Measurements from ENCODE around the gene ISG15.
"Not testable (repeated sequence)": the region's sequence is repeated elsewhere in the genome, so short reads cannot be mapped to it uniquely, and the experiment has no call there.

ISG15 gene

DNA sequence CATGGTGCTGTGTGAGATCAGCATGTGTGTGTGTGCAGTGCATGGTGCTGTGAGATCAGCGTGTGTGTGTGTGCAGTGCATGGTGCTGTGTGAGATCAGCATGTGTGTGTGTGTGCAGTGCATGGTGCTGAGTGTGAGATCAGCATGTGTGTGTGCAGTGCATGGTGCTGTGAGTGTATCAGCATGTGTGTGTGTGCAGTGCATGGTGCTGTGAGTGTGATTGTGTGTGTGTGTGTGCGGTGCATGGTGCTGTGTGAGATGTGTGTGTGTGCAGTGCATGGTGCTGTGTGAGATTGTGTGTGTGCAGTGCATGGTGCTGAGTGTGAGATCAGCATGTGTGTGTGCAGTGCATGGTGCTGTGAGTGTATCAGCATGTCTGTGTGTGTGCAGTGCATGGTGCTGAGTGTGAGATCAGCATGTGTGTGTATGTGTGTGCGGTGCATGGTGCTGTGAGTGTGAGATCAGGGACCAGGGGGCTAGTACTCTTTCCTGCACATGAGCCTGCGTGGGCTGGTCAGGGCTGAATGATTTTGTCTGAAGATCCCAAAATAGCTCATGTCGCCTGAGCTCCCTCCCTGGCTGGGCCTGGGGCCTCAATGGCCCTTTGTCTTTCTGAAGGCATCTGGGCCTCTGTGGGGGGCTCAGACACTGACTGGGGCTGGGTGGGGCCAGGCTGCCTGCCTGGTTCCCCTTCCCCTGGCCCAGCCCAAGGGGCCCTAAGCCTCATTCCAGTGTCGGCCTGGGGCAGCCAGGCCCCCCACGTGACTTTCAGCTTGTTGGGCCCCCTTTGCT is 17.8 kb downstream of the ISG15 start:
- DNase-seq (ENCODE audit: low spot score), result not testable (repeated sequence)

DNA sequence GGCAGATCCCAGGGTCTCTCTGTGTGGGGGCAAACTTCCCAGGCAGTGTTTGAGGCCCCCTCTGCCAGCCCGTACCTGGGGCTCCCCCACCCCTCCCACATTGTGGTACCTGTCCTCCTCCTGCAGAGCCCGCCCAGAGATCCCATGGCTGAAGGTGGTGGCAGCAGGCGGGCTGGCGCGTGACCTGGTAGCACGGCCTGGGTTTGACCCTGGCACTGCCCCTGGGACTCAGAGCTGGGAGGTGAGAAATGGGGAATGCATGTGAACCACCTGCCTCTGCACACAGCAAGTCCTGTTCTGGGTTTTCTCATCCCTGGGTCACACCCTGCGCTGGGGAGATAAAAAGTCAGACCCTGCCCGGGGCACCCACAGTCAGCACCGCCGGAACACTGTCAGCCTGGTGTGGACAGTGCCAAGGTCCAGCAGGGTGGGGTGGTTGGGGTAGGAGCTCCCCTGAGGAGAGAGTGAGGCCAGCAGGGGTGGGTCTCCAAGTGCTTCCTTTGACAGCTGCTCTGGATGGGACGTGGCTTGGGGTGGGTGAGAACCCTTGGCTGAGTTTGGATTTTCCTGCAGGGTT is 18.4 kb downstream of the ISG15 start:
- no peak for DNase-seq (ENCODE audit: low spot score)

GRCh38 chr1:1032424-1032823 is 19.1 kb downstream of the ISG15 start:
- DNase-seq (ENCODE audit: low spot score), result no peak

DNA sequence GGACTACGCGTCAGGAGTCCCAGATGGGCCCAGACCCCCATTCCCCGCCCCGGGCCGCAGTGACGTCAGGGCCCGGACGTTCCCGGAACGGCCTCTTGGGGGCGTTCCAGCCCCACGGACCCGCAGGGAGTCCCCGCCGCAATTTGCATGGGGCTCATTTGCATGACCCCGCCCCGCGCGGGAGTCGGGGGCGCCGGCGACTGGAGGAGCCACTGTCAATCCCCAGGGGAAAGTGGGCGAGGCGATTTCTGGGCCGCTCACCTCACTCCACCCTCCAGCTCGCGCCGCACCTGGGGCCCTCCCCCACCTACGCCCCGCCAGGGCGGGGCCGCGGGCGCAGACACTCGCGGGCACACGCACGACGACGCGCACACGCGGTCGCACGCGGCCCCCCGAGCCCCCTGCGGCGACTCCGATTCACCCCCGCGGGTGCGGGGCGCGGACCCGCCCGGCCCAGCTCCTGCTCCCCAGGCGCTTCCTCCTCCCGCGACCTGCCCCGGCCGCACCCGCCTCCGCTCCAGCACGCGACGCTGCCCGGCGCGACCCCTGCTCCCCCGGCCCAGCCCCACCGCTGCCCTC is 19.8 kb downstream of the ISG15 start:
- DNase-seq (ENCODE audit: low spot score), result peak; percentile 77

- DNase-seq (ENCODE audit: low spot score), result no peak
Observed at GRCh38 chr1:1033731-1034438, 20.6 kb downstream of the ISG15 start.

- DNase-seq (ENCODE audit: low spot score), result no peak
Observed at GRCh38 chr1:1034439-1034781, 21.1 kb downstream of the ISG15 start.

DNA sequence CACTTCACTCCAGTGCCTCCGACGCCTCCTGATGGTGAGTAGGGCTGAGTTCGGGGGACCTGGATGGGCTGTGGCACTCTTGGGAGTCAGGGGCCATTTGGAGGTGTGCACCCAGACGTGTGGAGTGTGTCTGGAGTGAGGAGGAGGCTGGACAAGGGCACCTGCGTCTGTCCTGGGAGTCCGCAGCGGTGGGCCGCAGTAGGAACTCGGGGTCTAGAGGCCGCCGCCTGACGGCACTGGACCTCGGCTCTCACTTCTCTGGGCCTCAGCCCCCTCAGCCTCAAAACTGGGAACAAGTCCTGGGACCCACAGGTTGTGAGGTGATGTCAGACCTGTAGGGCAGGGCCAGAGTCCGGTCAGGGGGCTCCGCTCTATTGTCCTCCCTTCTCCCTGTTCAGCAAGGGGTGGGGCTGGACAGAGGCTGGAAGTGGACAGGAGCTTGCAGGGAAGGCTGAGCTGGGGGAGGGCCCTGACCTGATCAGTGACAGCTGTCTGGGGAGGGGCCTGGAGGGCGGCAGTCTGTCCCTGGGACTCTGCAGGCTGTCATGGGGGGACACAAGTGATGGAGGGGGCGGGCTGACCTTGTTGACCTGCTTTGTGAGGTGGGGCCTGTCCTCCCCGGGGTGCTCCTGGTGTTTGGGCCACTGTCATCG is 22.1 kb downstream of the ISG15 start:
- DNase-seq (ENCODE audit: low spot score), result no peak

- DNase-seq (ENCODE audit: low spot score), result no peak
Observed at GRCh38 chr1:1037366-1038327, 24.4 kb downstream of the ISG15 start.

DNA sequence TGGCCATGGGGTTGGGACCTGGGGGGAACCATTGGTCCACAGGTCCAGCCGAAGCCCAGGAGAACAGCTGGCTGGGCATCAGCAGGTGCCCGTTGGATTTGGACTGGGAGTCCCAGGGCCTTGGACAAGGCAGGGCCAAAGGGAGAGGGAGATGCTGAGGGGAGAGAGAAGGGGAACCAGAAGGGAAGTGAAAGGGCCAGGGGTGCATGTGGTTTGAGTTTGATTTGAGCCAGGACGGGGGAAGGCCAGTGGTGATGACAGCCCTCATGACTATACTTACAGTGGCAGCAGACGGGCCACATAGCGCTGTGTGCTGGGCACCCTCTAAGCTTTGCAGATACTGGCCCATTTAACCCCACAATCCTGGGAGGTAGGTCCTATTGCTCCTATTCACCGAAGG is 25.4 kb downstream of the ISG15 start:
- DNase-seq (ENCODE audit: low spot score), result no peak

DNA sequence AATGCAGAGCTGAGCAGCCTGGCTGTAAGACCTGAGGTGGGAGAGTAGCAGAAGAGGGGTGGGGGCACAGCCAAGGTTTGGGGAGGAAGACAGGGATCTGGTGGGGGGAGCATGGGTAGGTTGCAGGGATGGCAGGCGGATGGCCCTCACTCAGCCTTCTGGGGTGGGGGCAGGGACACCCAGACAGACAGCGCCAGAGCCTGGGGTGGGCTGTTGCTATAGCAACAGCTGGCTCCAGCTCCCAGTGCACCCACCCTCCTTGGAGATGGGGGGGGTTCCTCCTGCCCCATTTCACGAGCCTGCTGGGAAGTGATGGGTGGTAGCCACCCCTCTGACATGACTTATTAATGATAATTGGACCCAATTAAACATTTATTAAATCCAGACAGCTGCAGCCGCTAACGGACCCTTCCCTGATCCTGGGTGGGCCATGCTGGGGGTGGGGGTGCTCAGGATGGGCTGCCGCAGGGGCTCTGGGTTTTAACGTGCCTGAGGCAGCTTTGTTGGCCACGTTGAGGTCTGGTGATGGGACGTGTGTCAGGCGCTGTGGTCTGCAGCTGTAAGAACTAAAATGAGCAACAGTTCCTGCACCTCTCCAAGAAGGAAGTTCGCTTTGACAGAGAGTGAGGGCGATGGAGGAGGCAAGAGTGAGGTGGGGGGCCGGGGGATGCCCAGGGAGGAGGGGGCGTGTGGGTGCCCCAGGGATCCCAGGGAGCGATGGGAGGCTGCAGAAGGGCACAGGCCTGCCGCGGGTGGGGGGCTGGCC is 26.0 kb downstream of the ISG15 start:
- no peak for DNase-seq (ENCODE audit: low spot score)

DNA sequence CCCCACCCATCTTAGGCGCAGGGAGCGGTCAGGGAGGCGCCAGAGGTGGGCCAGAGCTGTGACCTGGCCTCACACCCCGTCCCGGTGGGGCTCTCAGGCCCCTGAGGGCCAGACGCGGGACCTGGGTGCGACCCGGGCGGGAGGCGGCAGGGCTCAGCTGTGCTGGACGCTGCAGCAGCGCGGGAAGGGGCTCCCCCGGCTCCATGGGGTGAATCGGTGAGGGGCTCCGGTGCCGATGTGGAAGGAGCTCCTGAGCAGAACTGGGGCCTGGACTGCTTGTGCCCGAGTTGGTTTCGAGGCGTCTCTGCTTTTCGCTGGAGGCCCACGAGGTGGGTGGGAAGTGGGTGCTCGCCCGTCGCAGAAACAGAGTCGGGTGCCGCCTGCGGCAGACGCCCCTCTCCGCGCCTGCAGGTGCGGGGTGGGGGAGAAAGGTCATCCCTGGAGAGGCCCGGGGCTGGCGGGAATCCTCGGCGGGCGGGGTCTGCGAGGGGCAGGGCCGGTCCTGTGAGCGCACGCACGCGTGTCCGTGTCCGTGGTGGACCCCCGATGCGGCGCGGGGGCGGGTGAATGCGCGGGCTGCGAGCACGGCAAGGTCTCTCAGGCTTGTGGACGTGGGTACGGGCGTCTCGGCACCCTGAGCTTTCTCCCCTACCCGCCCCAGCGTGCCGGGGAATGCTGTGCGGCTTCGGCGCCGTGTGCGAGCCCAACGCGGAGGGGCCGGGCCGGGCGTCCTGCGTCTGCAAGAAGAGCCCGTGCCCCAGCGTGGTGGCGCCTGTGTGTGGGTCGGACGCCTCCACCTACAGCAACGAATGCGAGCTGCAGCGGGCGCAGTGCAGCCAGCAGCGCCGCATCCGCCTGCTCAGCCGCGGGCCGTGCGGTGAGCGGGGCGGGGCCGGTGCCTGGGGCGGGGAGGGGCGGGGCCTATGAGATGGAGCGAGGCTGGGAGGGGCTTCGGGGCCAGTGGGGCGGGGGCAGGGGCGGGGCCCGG is 27.0 kb downstream of the ISG15 start:
- peak; percentile 81 for DNase-seq (ENCODE audit: low spot score)

DNA sequence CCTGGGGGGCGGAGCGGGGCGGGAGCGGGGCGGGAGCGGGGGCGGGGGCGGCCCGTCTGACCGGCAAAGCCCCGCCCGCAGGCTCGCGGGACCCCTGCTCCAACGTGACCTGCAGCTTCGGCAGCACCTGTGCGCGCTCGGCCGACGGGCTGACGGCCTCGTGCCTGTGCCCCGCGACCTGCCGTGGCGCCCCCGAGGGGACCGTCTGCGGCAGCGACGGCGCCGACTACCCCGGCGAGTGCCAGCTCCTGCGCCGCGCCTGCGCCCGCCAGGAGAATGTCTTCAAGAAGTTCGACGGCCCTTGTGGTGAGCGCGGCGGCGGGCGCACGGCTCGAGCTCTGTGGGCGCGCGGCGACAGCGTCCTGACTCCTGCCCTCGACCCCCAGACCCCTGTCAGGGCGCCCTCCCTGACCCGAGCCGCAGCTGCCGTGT is 27.8 kb downstream of the ISG15 start:
- DNase-seq (ENCODE audit: low spot score), result no peak

DNA sequence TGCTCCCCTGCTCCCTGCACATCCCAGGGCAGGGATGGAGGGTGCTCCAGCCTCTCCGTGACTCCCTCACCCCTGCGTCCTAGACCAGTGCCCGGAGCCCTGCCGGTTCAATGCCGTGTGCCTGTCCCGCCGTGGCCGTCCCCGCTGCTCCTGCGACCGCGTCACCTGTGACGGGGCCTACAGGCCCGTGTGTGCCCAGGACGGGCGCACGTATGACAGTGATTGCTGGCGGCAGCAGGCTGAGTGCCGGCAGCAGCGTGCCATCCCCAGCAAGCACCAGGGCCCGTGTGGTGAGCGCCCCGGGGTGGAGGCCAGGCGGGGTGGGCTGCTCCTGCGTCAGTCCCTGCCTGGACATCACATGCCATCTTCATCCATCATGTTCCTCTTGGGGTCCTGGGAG is 28.6 kb downstream of the ISG15 start:
- no peak for DNase-seq (ENCODE audit: low spot score)

DNA sequence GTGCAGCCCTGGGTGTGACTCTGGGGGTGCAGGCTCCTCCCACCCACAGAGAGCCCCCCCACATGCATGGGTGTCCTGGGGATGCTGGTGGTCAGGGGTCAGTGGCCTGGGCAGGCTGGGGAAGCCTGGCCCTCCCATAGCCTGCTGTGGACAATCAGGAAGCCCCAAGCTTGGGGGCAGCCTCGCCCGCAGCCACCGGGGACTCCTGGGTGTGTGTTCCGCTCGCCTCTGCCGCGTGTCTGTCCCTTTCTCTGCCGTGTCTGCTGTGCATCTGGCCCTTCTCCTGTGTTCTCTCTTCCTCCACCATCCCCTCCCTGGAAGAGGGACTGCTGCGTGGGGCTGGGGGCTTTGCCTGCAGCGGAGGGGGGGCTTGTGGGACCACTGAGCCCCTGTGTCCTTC is 29.5 kb downstream of the ISG15 start:
- DNase-seq (ENCODE audit: low spot score), result no peak

- no peak for DNase-seq (ENCODE audit: low spot score)
Observed at GRCh38 chr1:1043411-1043810, 30.1 kb downstream of the ISG15 start.

DNA sequence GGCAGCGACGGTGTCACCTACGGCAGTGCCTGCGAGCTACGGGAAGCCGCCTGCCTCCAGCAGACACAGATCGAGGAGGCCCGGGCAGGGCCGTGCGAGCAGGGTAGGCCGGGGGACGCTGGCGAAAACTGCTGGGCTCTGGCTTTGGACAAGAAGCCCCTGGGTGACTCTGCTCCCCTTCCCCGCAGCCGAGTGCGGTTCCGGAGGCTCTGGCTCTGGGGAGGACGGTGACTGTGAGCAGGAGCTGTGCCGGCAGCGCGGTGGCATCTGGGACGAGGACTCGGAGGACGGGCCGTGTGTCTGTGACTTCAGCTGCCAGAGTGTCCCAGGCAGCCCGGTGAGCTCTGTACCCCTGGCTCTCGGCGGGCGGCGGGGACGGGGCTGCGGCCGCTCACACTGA is 30.6 kb downstream of the ISG15 start:
- DNase-seq (ENCODE audit: low spot score), result no peak

DNA sequence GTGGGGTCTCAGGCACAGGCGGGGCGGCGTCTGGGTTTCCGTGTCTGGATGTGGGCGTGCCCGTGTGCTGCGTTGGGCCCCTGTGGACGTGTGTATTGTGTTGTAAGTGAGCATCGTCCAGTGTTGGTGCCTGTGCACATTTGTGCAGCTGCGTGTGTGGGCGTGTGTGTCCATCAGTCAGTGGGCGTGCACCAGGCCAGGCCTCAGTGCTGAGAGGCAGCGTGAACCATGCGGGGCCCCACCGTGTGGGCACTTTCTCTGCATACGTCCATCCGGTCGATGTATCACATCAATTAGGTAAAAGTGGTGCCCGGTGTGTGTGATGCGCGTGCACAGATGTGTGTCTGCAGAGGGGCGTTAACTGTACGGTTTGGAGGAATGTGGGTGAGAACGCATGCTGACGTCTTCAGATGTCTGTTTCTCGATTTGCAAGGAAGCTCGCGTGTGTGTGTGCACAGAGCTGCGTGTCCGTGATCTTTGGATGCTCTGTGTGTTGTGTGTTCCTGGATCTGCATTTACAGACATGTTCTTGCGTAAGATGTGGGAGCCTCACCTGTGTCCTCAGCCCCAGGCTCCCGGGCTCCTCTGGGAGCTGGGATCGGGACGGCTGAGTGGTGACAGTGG is 31.3 kb downstream of the ISG15 start:
- DNase-seq (ENCODE audit: low spot score), result no peak

DNA sequence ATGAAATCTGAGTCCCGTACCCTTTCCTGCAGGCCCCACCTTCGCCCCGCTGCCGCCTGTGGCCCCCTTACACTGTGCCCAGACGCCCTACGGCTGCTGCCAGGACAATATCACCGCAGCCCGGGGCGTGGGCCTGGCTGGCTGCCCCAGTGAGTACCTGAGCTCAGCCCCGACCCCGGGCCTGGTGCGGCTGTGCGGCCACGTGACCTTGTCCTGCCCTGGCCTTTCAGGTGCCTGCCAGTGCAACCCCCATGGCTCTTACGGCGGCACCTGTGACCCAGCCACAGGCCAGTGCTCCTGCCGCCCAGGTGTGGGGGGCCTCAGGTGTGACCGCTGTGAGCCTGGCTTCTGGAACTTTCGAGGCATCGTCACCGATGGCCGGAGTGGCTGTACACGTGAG is 31.8 kb downstream of the ISG15 start:
- no peak for DNase-seq (ENCODE audit: low spot score)

GRCh38 chr1:1046243-1046642 is 32.9 kb downstream of the ISG15 start:
- DNase-seq (ENCODE audit: low spot score), result no peak
